GM21717 (cell line): ENCODE measurements around the gene CCDC117.
A peak's percentile ranks its signal among the peaks of the same experiment; 100 is the strongest.

Source experiments
- ATAC-seq: cut with Tn5 transposase; IDR thresholded peaks from one replicate; pipeline ENCODE4 v1.9.1; 2021; ENCODE audit warnings: mild to moderate bottlenecking, moderate library complexity; ENCODE audit not compliant: unreplicated experiment

CCDC117 gene

DNA sequence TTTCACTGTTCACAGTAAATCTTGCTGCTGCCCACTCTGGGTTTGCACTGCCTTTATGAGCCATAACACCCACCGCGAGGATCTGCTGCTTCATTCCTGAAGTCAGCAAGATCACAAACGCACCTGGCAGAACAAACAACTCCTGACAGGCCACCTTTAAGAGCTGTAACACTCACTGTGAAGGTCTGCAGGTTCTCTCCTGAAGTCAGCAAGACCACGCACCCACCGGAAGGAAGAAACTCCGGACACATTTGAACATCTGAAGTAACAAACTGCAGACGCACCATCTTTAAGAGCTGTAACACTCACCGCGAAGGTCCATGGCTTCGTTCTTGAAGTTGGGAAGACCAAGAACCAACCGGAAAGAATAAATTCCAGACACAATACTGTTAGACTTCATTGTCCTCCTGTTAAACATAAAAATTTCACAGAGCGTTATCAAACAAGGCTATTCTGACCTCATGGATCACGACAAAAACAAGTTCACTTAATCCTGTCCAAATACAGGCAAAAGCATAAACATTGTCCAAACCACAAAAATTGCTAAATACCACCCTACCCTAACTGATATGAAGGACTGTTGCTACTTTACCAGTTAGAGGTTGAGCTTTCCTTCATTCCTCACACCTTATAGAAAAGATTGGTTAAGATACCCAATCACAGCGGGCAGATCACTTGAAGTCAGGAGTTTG is 3.0 kb upstream of the CCDC117 start:
- no peak for ATAC-seq

DNA sequence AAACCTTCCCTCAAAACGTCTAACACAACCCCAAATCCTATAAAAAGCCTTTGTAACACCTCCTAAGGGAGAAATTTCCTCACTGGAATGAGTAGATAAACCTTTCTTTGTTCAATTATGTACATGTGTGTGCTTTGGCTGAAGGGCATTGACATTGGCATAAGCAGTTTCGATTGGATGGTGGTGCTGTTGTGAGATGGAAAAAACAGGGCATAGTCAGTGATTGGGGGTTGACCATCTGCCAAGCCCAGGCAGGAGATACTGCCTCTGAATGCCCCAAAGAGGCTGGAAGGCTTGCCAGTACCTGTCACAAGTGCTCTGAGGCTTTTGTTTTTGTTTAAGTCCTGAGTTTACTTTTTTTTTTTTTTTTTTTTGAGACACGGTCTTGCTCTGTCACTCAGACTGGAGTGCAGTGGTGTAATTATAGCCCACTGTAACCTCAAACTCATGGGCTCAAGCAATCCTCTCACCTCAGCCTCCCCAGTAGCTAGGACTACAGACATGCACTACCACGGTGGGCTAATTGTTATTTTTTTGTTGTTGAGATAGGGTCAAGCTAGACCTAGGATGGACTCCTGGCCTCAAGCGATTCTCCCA is 1.2 kb upstream of the CCDC117 start:
- ATAC-seq, result no peak

DNA sequence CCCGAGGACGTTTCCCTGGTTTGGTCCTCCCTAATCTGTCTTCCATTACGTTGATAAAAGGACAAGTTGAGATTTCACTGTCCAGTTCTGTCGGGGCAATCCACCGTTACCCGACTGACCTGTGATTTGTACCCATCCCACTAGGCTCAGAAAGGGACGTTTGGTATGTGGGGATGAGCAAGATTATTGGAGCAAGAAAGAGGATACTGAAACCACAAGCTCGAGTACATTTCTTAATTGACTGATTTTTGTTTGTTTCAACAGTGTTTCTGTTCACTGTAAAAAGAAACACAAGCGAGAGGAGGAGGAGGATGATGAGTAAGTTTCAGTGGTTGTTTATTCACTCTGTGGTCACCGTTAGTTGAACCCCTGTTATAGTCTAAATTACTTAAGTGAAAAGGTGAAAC is 969 bp downstream of the CCDC117 start:
- peak; percentile 23 for ATAC-seq

DNA sequence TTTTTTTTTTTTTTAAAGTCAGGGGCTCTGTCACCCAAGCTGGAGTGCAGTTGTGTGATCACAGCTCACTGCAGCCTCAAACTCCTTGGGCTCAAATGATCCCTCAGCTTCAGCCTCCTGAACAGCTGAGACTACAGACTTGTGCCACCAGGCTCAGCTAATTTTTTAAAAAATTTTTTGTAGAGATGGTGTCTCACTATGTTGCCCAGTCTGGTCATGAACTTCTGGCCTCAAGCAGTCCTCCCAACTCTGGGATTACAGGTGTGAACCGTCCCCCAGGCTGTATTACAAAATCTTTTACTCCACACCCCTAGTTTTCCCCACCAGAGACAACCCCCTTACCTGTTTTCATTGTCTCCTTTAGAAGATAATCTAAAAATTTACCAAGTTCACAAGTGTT is 1.9 kb downstream of the CCDC117 start:
- no peak for ATAC-seq

DNA sequence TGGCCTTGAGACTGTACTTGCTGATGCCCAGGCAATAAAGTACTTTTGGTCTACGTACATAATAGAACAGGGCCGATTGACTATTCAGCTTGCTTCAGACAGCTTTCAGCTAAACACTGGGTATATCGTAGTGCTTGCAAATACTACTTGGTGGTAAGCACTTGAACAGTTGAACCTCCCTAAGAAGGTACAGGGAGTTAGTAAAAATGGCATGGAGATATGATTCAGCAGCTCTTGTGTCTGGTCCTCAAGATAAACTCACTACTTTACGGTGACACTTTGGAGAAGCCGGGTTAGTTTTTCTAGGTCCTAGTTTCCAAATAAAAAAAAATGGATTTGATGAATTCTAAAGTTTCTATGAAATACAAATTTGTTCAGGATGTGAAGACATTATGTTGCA is 7.3 kb downstream of the CCDC117 start:
- ATAC-seq, result no peak

GRCh38 chr22:28780296-28780695 is 7.8 kb downstream of the CCDC117 start:
- no peak for ATAC-seq

- ATAC-seq, result no peak
These were observed 11.5 kb downstream of the CCDC117 start for GRCh38 chr22:28783786-28784671.

DNA sequence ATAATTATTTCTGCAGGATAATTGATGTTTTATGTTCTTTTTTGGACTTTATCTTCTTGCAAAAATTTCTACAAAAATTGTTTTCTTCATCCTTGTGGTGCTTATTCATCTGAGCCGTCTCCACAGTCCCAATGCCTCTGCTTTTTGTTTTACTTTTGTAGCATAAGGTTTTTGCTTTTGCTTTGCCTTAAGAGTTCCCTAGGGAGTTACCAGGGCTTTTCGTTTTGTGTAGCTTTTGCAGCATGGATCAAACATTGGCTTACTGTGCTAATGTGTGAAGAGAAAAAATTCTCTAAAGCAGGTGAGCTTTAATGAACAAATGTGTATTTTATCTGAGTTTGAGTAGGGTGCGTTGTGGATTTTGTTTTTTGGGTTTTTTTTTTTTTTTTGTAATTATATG is 16.1 kb downstream of the CCDC117 start:
- no peak for ATAC-seq

- no peak for ATAC-seq
These were observed 18.6 kb downstream of the CCDC117 start for GRCh38 chr22:28791124-28791523.

GRCh38 chr22:28791841-28792490 is 19.5 kb downstream of the CCDC117 start:
- peak; percentile 45 for ATAC-seq

DNA sequence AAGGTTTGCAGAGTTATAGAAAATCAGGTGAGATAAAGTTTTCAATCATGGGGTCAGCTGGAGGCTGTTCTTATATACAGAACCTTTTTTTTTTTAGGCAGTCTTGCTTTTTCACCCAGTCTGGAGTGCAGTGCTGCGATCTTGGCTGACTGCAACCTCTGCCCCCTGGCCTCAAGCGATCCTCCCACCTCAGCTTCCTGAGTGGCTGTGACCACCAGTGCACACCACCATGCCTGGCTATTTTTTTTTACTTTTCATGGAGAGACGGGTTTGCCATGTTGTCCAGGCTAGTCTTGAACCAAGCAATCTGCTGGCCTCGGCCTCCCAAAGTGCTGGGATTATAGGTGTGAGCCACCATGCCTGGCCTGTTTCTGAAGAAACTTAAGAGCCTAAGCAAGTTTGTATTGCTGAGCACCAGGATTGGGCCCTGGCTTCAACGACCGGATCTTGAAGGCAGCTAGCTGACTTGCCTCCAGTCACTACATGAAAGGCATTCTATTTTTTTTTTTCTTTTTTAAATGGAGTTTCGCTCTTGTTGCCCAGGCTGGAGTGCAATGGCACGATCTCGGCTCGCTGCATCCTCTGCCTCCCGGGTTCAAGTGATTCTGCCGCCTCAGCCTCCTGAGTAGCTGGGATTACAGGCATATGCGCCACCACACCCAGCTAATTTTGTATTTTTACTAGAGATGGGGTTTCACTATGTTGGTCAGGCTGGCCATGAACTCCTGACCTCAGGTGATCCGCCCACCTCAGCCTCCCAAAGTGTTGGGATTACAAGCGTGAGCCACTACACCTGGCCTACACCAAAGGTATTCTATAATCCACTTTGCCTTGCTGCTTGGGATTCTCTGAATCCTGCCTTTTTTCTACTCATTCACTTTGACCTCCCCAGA is 20.2 kb downstream of the CCDC117 start:
- ATAC-seq, result peak; percentile 43

- no peak for ATAC-seq
These were observed 21.6 kb downstream of the CCDC117 start for GRCh38 chr22:28793976-28794584.

GRCh38 chr22:28795071-28795693 is 22.7 kb downstream of the CCDC117 start:
- no peak for ATAC-seq

DNA sequence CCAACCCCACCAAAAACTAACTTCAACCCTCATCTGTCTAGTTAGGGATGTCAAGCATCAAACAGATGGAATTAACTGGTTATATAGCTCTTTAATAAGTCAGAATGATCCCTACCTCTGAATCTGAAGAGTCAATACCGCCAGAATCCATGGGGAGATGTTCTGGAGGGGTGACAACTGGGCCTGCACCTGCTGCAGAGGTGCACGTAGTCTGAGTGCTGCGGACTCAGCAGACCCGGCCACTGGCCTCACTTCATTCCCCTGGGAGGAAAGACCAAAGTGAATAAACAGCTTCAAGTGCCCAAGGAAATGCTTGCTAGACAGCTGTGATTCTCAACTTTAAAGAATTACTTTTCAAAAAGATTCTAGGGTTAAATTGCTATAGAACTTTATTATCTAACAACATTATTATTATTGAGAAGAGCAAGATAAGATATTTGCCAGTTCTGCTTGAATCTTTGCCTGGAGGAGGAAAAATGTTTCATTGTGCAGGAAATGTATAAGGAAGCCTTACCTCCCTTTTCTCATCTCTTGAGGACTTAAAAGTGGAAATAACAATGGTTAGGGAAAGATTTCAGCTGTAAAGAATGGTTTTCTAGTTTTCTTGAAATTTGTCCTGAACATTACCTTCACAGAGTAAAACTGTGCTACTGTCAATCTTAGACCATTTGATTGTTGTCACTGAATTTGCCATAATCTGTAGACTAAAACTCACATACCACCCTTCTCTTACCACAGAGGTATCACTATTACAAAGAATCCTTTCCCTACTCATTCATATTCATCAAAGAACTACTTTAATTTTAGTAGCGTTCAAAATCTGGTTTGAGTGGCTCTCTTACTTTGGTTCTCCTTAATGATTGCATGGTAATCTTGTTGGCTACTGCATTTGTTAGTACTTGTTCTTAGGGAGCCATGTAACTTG is 23.7 kb downstream of the CCDC117 start:
- no peak for ATAC-seq

DNA sequence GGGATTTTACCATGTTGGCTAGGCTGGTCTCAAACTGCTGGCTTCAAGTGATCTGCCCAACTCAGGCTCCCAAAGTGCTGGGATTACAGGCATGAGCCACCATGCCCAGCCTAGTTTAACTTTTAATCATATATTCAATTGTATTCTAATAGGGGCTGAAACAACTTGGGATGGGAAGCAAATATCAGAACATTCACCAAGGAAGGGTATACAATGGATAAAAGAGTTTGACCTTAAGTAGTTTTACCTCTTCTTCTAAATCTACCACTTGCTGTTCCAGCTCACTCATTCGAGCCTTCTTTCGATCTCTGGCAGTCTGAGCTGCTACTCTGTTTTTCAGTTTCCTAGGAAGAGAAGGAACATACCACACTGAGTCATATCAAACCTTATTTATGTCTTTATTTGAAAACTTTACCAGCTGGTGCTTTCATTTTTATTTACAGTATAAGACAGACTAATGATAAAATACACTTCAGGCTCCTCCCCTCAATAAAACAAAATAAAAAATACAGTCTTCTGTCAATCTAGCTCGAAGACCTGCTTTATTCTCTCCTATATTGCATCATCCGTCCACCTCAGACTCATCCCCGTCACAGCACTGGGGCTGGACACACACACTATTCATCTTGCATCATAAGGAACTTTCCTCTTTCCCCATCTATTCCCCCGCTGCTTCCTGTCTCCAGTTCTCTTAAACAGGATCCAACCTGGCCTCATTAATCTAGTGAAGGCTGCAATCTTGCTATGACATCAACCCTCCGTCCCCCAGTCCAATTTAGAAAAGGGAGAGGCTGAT is 26.5 kb downstream of the CCDC117 start:
- ATAC-seq, result no peak

DNA sequence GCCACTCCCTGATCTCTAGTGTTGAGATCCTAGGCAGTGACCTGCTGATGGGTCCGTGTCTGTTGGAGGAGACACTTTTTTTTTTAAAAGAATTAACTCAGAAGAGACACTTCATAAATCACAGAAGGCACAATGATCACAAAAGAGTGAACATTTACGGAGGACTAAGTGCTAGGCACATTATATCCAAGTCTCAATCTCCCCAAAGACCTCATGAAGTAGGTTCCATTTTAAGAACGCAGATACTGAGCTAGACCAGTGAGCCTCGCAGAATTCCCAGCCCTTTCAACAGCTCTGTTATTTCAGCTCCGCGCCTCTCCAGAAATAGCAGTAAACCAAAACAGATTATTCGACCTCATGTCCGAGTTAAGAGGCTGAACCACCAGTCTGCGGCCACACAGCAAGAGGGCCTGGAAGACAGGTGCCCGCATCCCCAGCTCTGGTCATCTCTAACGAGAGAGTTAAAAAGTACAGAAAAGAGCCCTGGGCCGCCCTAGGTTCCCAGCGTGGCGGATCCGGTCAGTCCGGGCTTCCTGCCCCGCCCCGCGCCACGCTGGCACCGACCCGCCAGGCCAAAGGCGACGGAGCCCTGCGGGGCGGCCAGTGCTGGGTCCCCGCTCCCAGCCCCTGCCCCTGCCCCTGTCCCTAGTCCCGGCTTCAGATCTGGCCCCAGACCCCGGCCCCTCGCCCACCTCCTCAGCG is 27.3 kb downstream of the CCDC117 start:
- ATAC-seq, result peak; percentile 15
